Measurements from ENCODE around the gene SIK3.

The SIK3 gene

GRCh38 chr11:117083011-117083935 lies 15.0 kb downstream of the SIK3 start:
- no peaks in the 10 kb centered on the region for H3K9me3 ChIP-seq
- H3K4me3 ChIP-seq (ENCODE audit: low read depth, low read length), result no peak overlapping the region
- no peaks in the 10 kb centered on the region for H3K36me3 ChIP-seq
- no peak for DNase-seq
- no peaks in the 10 kb centered on the region for H3K4me1 ChIP-seq
- no peaks in the 10 kb centered on the region for H3K27me3 ChIP-seq
- TF ChIP-seq CTCF (IDR thresholded peaks at IDR 0.05; ENCODE audit: low read depth, low read length), result no peak

- DNase-seq, result no peak
- Histone ChIP-seq H3K9me3 (no peaks in the 10 kb centered on the region), H3K4me3 (ENCODE audit: low read depth, low read length) (no peak overlapping the region), H3K27me3 (no peaks in the 10 kb centered on the region), H3K36me3 (no peaks in the 10 kb centered on the region), H3K4me1 (peaks cover 5% of the 10 kb centered on the region)
- TF ChIP-seq CTCF (IDR thresholded peaks at IDR 0.05; ENCODE audit: low read depth, low read length), result 0 out of 2 replicates have a peak, but pooled peaks have one; percentile 9
These were observed 16.3 kb downstream of the SIK3 start for GRCh38 chr11:117081908-117082307.

GRCh38 chr11:117080370-117080769 lies 17.9 kb downstream of the SIK3 start:
- H3K27me3 ChIP-seq, result no peaks in the 10 kb centered on the region

GRCh38 chr11:117076941-117077691 lies 21.1 kb downstream of the SIK3 start:
- no peaks in the 10 kb centered on the region for H3K36me3 ChIP-seq
- H3K4me1 ChIP-seq, result peaks cover 5% of the 10 kb centered on the region
- H3K9me3 ChIP-seq, result no peaks in the 10 kb centered on the region
- no peak for TF ChIP-seq CTCF (IDR thresholded peaks at IDR 0.05; ENCODE audit: low read depth, low read length)
- no peak for DNase-seq
- H3K4me3 ChIP-seq (ENCODE audit: low read depth, low read length), result no peak overlapping the region
- no peaks in the 10 kb centered on the region for H3K27me3 ChIP-seq

More at GRCh38 chr11:117080370-117080769, 17.9 kb downstream of the SIK3 start:
- H3K9me3 ChIP-seq, result no peaks in the 10 kb centered on the region
- DNase-seq, result no peak
- TF ChIP-seq CTCF (IDR thresholded peaks at IDR 0.05; ENCODE audit: low read depth, low read length), result no peak
- no peak overlapping the region for H3K4me3 ChIP-seq (ENCODE audit: low read depth, low read length)
- peaks cover 5% of the 10 kb centered on the region for H3K4me1 ChIP-seq
- H3K36me3 ChIP-seq, result no peaks in the 10 kb centered on the region

GRCh38 chr11:117075186-117075585 lies 23.0 kb downstream of the SIK3 start:
- Histone ChIP-seq H3K9me3 (no peaks in the 10 kb centered on the region), H3K4me1 (peaks cover 5% of the 10 kb centered on the region), H3K4me3 (ENCODE audit: low read depth, low read length) (no peak overlapping the region), H3K36me3 (no peaks in the 10 kb centered on the region), H3K27me3 (no peaks in the 10 kb centered on the region)
- DNase-seq, result no peak
- TF ChIP-seq CTCF (IDR thresholded peaks at IDR 0.05; ENCODE audit: low read depth, low read length), result no peak
